Mononuclear cell (primary cell): ENCODE data around the gene ACSS2. TPM values are rescaled to one million over a fixed set of nuclear protein-coding genes. Genes with fewer than 3 reads are reported as not detected.

ENCODE experiments used
- H3K27me3 ChIP-seq: 2 replicates; pipeline ENCODE4 v1.6.0; 2011; ENCODE audit warnings: low read length, control low read depth; ENCODE audit not compliant: insufficient read depth
- H3K4me1 ChIP-seq: 2 replicates; pipeline ENCODE4 v1.5.1; 2011; ENCODE audit warnings: mild to moderate bottlenecking, low read length, control low read depth; ENCODE audit not compliant: insufficient read depth
- H3K4me3 ChIP-seq: 2 replicates; pipeline ENCODE4 v1.5.1; 2011; ENCODE audit warnings: mild to moderate bottlenecking, low read length, moderate library complexity
- H3K9me3 ChIP-seq: 2 replicates; pipeline ENCODE4 v1.5.1; 2011; ENCODE audit warnings: low read depth, mild to moderate bottlenecking, control low read depth, low read length
- total RNA-seq: library from RNA; depleted of rRNA; stranded (reverse); fragments of >200 nt; gene quantifications from one replicate; pipeline ENCODE4 v1.2.3, GENCODE V29; 2012

The ACSS2 gene
- total RNA-seq, 1 donor = 18.4 TPM

DNA sequence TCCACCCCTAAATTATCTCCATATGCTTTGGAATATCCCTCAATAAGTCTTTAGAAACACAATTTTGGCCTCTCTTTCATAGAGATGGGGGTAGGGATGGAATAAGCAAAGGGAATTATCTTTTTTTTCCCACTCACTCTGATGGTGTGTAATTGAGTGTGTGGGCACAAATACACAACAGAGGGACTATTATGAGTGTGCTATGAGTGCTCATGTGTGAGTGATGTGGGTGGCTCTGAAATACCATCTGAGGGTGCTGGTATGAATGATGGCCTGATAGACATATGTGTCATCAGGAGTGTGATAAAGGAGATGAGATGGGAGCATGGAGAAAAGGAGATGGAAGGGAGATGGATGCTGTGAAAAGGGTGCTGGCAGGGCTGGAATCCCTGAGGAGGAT is 43.6 kb downstream of the ACSS2 start:
- no peaks in the 10 kb centered on the region for H3K9me3 ChIP-seq
- no peaks in the 10 kb centered on the region for H3K27me3 ChIP-seq
- no peak overlapping the region for H3K4me3 ChIP-seq
- H3K4me1 ChIP-seq = no peaks in the 10 kb centered on the region

DNA sequence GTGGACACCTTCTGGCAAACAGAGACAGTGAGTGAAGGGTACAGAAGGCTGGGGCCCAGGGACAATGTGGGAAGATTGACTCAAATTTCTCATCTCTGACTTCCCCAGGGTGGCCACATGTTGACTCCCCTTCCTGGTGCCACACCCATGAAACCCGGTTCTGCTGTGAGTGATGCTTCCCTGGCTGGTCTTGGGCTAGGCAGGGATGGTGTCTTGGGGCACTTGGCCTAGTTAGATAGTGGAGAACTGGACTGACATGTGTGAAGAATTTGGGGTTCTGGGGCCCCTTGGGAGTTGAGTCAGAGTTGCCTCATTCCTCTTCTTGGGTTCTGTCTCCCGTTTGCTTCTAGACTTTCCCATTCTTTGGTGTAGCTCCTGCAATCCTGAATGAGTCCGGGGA is 45.0 kb downstream of the ACSS2 start:
- Histone ChIP-seq H3K9me3 (no peaks in the 10 kb centered on the region), H3K27me3 (no peaks in the 10 kb centered on the region), H3K4me1 (no peaks in the 10 kb centered on the region), H3K4me3 (no peak overlapping the region)

GRCh38 chr20:34922654-34923381 is 46.4 kb downstream of the ACSS2 start:
- no peaks in the 10 kb centered on the region for H3K27me3 ChIP-seq
- H3K9me3 ChIP-seq = no peaks in the 10 kb centered on the region
- H3K4me1 ChIP-seq = no peaks in the 10 kb centered on the region
- H3K4me3 ChIP-seq = no peak overlapping the region

DNA sequence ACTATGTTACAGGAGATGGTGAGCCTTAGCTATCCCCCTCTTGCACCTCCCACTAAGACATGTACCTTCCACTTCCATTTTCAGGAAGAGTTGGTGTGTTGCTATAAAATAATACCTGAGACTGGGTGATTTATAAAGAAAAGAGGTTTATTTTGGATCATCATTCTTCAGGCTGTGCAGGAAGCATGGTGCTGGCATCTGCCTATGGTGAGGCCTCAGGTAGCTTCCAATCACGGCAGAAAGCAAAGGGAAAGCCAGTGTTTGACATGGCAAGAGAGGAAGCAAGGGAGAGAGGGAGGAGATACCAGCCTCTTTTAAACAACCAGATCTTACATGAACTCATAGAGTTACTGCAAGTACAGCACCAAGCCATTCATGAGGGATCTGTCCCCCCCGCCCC is 47.0 kb downstream of the ACSS2 start:
- H3K9me3 ChIP-seq = no peaks in the 10 kb centered on the region
- H3K27me3 ChIP-seq = no peaks in the 10 kb centered on the region
- H3K4me1 ChIP-seq = no peaks in the 10 kb centered on the region
- no peak overlapping the region for H3K4me3 ChIP-seq

DNA sequence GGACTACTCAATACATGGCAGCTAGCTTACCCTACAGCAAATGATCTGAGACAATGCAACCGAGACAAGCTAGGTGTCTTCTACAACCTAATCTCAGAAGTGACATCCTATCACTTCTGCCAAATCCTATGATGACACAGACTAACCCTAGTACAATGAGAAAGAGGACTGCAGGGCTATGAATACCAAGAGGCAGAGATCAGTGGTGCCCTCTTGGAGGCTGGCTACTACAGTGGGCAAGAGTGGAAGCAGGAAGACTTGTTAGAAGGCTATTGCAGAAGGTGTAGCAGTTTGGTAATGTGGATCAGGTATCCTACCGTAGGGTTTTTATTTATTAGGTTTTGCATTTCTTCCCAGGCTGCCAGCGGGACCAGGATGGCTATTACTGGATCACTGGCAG is 48.9 kb downstream of the ACSS2 start:
- Histone ChIP-seq H3K4me3 (no peak overlapping the region), H3K4me1 (no peaks in the 10 kb centered on the region), H3K27me3 (no peaks in the 10 kb centered on the region), H3K9me3 (no peaks in the 10 kb centered on the region)

DNA sequence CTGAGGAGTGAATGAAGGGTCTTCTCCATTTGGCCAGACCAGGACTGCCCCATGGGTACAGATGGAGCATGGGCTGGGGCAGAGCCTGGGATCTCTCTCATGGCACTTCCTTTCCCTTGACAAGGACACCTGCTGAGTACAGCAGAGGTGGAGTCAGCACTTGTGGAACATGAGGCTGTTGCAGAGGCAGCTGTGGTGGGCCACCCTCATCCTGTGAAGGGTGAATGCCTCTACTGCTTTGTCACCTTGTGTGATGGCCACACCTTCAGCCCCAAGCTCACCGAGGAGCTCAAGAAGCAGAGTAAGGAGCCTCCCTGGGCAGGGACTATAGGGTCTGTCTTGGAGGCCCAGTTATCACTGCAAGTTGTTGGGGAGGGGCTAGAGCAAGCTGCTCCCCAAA is 49.6 kb downstream of the ACSS2 start:
- H3K4me1 ChIP-seq = no peaks in the 10 kb centered on the region
- H3K4me3 ChIP-seq = no peak overlapping the region
- H3K9me3 ChIP-seq = no peaks in the 10 kb centered on the region
- no peaks in the 10 kb centered on the region for H3K27me3 ChIP-seq

GRCh38 chr20:34926581-34926980 is 50.2 kb downstream of the ACSS2 start:
- no peaks in the 10 kb centered on the region for H3K9me3 ChIP-seq
- H3K4me1 ChIP-seq = no peaks in the 10 kb centered on the region
- H3K4me3 ChIP-seq = no peak overlapping the region
- H3K27me3 ChIP-seq = no peaks in the 10 kb centered on the region

DNA sequence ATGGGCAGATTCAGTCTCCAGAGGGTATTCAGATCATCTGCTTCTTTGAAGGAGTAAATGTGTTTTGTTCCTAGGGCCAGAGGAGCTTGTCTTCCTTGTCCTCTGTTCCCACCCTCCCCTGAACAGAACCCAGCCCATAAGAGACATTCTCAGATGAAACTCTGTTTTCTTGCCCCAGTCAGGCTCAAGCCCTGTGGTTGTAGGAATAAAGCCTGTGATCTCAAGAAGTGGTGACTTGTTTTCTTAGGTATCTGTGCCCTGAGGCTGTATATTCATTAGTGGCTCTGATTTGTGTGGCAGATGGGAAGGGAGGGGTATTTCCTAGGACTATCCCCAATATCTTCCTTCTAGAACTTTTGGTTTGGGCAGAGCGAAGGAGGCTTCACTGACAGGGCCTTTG is 51.3 kb downstream of the ACSS2 start:
- Histone ChIP-seq H3K4me3 (no peak overlapping the region), H3K27me3 (no peaks in the 10 kb centered on the region), H3K4me1 (no peaks in the 10 kb centered on the region), H3K9me3 (no peaks in the 10 kb centered on the region)

DNA sequence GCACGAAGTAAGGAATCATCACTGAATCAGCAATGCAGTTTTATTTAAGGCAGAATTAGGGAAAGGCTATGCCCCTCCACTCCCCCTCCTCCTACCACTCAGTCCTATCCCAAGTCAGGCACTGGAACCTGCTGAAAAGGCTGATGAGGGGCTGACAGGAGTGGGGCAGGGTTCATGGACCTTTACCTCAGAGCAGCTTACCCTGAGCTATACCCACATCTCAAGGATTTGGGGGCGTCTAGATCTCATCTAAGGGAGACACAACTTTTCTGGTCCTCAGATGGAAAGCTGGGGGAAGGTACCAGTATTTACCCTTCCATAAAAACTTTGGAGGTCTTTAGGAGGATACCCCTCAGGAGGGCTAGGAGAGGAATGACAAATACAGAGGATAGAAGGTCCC is 52.0 kb downstream of the ACSS2 start:
- Histone ChIP-seq H3K9me3 (no peaks in the 10 kb centered on the region), H3K4me1 (no peaks in the 10 kb centered on the region), H3K27me3 (no peaks in the 10 kb centered on the region), H3K4me3 (no peak overlapping the region)

- H3K4me3 ChIP-seq = no peak overlapping the region
- no peaks in the 10 kb centered on the region for H3K4me1 ChIP-seq
- no peaks in the 10 kb centered on the region for H3K27me3 ChIP-seq
- no peaks in the 10 kb centered on the region for H3K9me3 ChIP-seq
These were observed 55.4 kb downstream of the ACSS2 start for GRCh38 chr20:34931771-34932170.

DNA sequence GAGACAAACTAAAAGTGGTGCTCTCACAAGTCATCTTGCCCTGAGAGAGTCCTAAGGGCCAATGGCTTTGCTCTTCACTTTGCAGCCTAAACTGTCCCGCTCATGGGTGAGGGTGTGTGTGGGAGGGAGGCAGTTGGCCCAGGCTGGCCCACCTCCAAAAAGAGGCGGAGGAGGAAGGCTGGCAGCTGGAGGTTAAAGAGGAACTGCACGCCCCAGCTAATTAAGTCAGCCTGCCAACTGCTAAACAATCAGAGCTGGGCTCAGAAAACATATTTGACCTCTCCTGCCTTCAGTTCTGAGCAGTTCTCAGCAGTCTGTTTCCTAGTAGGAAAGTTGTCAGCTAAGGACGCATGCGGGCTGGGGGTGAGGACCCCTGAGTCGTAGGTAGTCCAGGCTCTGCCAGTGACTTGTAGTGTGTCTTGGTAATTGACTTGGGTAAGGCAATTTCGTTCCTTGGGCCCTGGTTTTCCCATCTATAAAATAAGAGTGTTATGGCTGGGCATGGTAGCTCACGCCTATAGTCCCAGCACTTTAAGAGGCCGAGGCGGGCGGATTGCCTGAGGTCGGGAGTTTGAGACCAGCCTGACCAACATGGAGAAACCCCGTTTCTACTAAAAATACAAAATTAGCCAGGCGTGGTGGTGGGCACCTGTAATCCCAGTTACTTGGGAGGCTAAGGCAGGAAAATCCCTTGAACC is 62.2 kb downstream of the ACSS2 start:
- Histone ChIP-seq H3K4me1 (peaks cover 34% of the 10 kb centered on the region), H3K27me3 (no peaks in the 10 kb centered on the region), H3K9me3 (no peaks in the 10 kb centered on the region), H3K4me3 (no peak overlapping the region)

- Histone ChIP-seq H3K4me3 (no peak overlapping the region), H3K9me3 (no peaks in the 10 kb centered on the region), H3K27me3 (no peaks in the 10 kb centered on the region), H3K4me1 (peaks cover 34% of the 10 kb centered on the region)
These were observed 63.7 kb downstream of the ACSS2 start for GRCh38 chr20:34940081-34940481.

DNA sequence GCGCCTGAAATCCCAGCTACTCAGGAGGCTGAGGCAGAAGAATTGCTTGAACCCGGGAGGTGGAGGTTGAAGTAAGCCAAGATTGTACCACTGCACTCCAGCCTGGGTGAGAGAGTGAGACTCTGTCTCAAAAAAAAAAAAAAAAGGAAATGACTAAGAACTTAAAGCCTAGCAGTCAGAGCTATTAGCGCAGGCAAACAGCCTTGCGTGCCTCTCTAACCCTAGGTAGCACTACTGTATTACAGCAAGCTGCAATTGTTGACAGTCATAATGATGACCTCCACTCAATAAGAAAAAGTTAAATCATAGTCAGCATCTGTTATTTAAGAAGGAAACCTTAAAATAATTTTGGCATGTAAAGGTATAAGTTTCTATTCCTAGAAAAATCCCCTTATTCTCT is 64.8 kb downstream of the ACSS2 start:
- Histone ChIP-seq H3K27me3 (no peaks in the 10 kb centered on the region), H3K4me1 (peaks cover 34% of the 10 kb centered on the region), H3K9me3 (no peaks in the 10 kb centered on the region), H3K4me3 (no peak overlapping the region)

GRCh38 chr20:34942301-34942700 is 65.9 kb downstream of the ACSS2 start:
- no peaks in the 10 kb centered on the region for H3K27me3 ChIP-seq
- peaks cover 34% of the 10 kb centered on the region for H3K4me1 ChIP-seq
- H3K4me3 ChIP-seq = no peak overlapping the region
- no peaks in the 10 kb centered on the region for H3K9me3 ChIP-seq

- no peaks in the 10 kb centered on the region for H3K9me3 ChIP-seq
- H3K4me3 ChIP-seq = no peak overlapping the region
- H3K27me3 ChIP-seq = no peaks in the 10 kb centered on the region
- H3K4me1 ChIP-seq = peaks cover 24% of the 10 kb centered on the region
These were observed 67.6 kb downstream of the ACSS2 start for GRCh38 chr20:34943808-34944567.
